ENCODE results near the gene CCNY. TPM values are rescaled to one million over a fixed set of nuclear protein-coding genes. Genes with fewer than 3 reads are reported as not detected.
"Not testable (repeated sequence)": the region's sequence is repeated elsewhere in the genome, so short reads cannot be mapped to it uniquely, and the experiment has no call there.

The CCNY gene
- total RNA-seq, 2 experiments from 2014 or later = 37.0 to 55.8 TPM

GRCh38 chr10:35353805-35354204 lies 17.5 kb downstream of the CCNY start:
- no TSS peak for BruUV-seq (replicated peaks)
- ChIA-PET CTCF (ENCODE audit: unreplicated experiment) (no interaction called here), POLR2A (interaction anchor here (0.5 to 2.3 kb wide), 6 partner anchors 11 to 209 kb away, joined by 3 to 11 read pairs (median 4); no protein-coding TSS in a partner anchor)
- TF ChIP-seq EZH2phosphoT487 (IDR thresholded peaks at IDR 0.05; ENCODE audit: borderline replicate concordance, low read depth, low read length) = no peak
- TF ChIP-seq, protein P1, sequence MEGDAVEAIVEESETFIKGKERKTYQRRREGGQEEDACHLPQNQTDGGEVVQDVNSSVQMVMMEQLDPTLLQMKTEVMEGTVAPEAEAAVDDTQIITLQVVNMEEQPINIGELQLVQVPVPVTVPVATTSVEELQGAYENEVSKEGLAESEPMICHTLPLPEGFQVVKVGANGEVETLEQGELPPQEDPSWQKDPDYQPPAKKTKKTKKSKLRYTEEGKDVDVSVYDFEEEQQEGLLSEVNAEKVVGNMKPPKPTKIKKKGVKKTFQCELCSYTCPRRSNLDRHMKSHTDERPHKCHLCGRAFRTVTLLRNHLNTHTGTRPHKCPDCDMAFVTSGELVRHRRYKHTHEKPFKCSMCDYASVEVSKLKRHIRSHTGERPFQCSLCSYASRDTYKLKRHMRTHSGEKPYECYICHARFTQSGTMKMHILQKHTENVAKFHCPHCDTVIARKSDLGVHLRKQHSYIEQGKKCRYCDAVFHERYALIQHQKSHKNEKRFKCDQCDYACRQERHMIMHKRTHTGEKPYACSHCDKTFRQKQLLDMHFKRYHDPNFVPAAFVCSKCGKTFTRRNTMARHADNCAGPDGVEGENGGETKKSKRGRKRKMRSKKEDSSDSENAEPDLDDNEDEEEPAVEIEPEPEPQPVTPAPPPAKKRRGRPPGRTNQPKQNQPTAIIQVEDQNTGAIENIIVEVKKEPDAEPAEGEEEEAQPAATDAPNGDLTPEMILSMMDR (conservative IDR thresholded peaks at IDR 0.05; ENCODE audit: low read length) = no peak
- Histone ChIP-seq H3K4me2 (ENCODE audit: low read length) (peak overlapping the region; percentile 42), H3K4me3 (ENCODE audit: low read depth, low read length, poor library complexity, severe bottlenecking) (no peak overlapping the region), H3K27ac (ENCODE audit: low read depth, low read length, poor library complexity, severe bottlenecking) (no peak overlapping the region), H3K9me2 (ENCODE audit: insufficient read depth, low read length) (no peaks in the 10 kb centered on the region), H3K36me3 (ENCODE audit: insufficient read depth, low read length) (no peaks in the 10 kb centered on the region), H3K4me1 (ENCODE audit: insufficient read depth, low read length, poor library complexity, severe bottlenecking) (peaks cover 38% of the 10 kb centered on the region), H3K79me2 (ENCODE audit: insufficient read depth, low read depth, low read length) (peaks cover 68% of the 10 kb centered on the region; the same call in 1 of the 2 replicates), H2AFZ (ENCODE audit: low read length) (no peak overlapping the region), H3K9me3 (ENCODE audit: low read length) (no peaks in the 10 kb centered on the region), H4K20me1 (ENCODE audit: insufficient read depth, low read length) (peaks cover 48% of the 10 kb centered on the region)
- peak; percentile 61 for DNase-seq (ENCODE audit: low spot score)
- intact Hi-C loops (cut with micrococcal nuclease; ENCODE audit: unreplicated experiment) = no loop called here

DNA sequence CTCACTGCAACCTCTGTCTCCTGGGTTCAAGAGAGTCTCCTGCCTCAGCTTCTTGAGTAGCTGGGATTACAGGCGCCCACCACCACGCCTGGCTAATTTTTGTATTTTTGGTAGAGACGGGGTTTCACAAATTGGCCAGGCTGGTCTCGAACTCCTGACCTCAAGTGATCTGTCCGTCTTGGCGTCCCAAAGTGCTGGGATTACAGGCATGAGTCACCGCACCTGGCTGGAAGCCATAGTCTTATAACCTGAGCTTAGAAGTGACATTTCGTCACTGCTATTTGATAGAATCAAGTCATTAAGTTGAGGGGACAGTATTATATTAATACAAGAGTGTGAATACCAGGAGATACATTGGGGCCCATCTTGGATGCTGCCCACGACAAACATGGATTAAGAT lies 17.9 kb downstream of the CCNY start:
- CTCF ChIA-PET (ENCODE audit: unreplicated experiment); H3K9me2 ChIP-seq (ENCODE audit: insufficient read depth, low read length); H3K36me3 ChIP-seq (ENCODE audit: insufficient read depth, low read length); H3K4me3 ChIP-seq (ENCODE audit: low read depth, low read length, poor library complexity, severe bottlenecking); H3K27ac ChIP-seq (ENCODE audit: low read depth, low read length, poor library complexity, severe bottlenecking); intact Hi-C loops (cut with micrococcal nuclease; ENCODE audit: unreplicated experiment); H2AFZ ChIP-seq (ENCODE audit: low read length); H3K9me3 ChIP-seq (ENCODE audit: low read length); DNase-seq (ENCODE audit: low spot score); BruUV-seq (replicated peaks): not testable (repeated sequence)
- Histone ChIP-seq H3K4me2 (ENCODE audit: low read length) (peak overlapping the region; percentile 42; the same call in 1 of the 2 replicates), H4K20me1 (ENCODE audit: insufficient read depth, low read length) (peaks cover 45% of the 10 kb centered on the region), H3K4me1 (ENCODE audit: insufficient read depth, low read length, poor library complexity, severe bottlenecking) (peaks cover 40% of the 10 kb centered on the region), H3K79me2 (ENCODE audit: insufficient read depth, low read depth, low read length) (peaks cover 64% of the 10 kb centered on the region; the same call in 1 of the 2 replicates)
- POLR2A ChIA-PET = interaction anchor here (0.6 to 2.3 kb wide), 5 partner anchors 10 to 209 kb away, joined by 3 to 11 read pairs (median 6); no protein-coding TSS in a partner anchor

- Histone ChIP-seq H3K9me2 (ENCODE audit: insufficient read depth, low read length) (no peaks in the 10 kb centered on the region), H3K27ac (ENCODE audit: low read depth, low read length, poor library complexity, severe bottlenecking) (no peak overlapping the region), H4K20me1 (ENCODE audit: insufficient read depth, low read length) (peaks cover 33% of the 10 kb centered on the region; the same call in 1 of the 2 replicates), H3K4me3 (ENCODE audit: low read depth, low read length, poor library complexity, severe bottlenecking) (no peak overlapping the region), H3K9me3 (ENCODE audit: low read length) (no peaks in the 10 kb centered on the region), H2AFZ (ENCODE audit: low read length) (no peak overlapping the region), H3K36me3 (ENCODE audit: insufficient read depth, low read length) (no peaks in the 10 kb centered on the region), H3K4me1 (ENCODE audit: insufficient read depth, low read length, poor library complexity, severe bottlenecking) (peaks cover 30% of the 10 kb centered on the region), H3K79me2 (ENCODE audit: insufficient read depth, low read depth, low read length) (peaks cover 60% of the 10 kb centered on the region), H3K4me2 (ENCODE audit: low read length) (no peak overlapping the region)
- DNase-seq (ENCODE audit: low spot score) = no peak
- BruUV-seq (replicated peaks) = no TSS peak
- intact Hi-C loops (cut with micrococcal nuclease; ENCODE audit: unreplicated experiment) = no loop called here
- POLR2A ChIA-PET = interaction anchor here (0.7 to 0.9 kb wide), 2 partner anchors 21 to 32 kb away, joined by 5 to 7 read pairs; no protein-coding TSS in a partner anchor
- no peak for TF ChIP-seq EZH2phosphoT487 (IDR thresholded peaks at IDR 0.05; ENCODE audit: borderline replicate concordance, low read depth, low read length)
- TF ChIP-seq, protein P1 (conservative IDR thresholded peaks at IDR 0.05; ENCODE audit: low read length) = no peak
- CTCF ChIA-PET (ENCODE audit: unreplicated experiment) = no interaction called here
These were observed 19.8 kb downstream of the CCNY start for GRCh38 chr10:35355971-35356724.

Data from OCI-LY7 (cell line).